ENCODE results near the gene TUFM.
"Not testable (repeated sequence)": the region's sequence is repeated elsewhere in the genome, so short reads cannot be mapped to it uniquely, and the experiment has no call there.

The TUFM gene

DNA sequence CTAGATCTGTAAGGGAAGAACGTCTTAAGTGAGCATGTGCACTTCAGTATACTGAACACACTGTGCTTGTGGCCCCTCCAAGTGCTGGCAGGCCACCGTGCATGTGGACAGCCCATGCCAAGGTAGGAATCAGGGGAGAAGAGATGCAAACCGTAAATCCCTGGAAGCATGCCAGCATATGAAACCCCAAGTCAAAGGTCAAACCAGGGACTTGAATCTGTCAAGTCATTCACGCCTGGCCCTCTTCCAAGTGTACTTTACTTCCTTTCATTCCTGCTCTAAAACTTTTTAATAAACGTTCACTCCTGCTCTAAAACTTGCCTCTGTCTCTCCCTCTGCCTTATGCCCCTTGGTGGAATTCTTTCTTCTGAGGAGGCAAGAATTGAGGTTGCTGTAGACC is 26.1 kb downstream of the TUFM start:
- in situ Hi-C loops (cut with HindIII; ENCODE audit: low sequenced_read_pairs) = no loop called here

DNA sequence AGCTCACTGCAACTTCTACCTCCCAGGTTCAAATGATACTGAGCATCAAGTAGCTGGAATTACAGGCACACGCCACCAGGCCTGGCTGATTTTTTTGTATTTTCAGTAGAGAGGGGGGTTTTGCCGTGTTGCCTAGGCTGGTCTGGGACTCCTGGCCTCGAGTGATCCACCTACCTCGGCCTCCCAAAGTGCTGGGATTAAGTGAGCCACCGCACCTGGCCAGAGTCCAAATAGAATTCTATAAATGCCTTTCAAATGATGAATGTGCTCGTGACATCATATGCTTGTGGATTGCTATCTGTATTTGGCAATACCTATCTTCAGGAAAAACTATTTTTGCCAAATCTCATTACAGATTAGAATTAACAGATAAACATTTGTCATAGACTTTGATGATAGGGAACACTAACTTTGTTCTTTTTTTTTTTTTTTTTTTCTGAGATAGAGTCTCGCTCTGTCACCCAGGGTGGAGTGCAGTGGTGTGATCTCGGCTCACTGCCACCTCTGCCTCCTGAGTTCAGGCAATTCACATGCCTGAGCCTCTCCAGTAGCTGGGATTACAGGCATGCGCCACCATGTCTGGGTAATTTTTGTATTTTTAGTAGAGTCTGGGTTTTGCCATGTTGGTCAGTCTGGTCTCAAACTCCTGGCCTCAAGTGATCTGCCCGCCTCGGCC is 38.6 kb downstream of the TUFM start:
- in situ Hi-C loops (cut with HindIII; ENCODE audit: low sequenced_read_pairs) = not testable (repeated sequence)

DNA sequence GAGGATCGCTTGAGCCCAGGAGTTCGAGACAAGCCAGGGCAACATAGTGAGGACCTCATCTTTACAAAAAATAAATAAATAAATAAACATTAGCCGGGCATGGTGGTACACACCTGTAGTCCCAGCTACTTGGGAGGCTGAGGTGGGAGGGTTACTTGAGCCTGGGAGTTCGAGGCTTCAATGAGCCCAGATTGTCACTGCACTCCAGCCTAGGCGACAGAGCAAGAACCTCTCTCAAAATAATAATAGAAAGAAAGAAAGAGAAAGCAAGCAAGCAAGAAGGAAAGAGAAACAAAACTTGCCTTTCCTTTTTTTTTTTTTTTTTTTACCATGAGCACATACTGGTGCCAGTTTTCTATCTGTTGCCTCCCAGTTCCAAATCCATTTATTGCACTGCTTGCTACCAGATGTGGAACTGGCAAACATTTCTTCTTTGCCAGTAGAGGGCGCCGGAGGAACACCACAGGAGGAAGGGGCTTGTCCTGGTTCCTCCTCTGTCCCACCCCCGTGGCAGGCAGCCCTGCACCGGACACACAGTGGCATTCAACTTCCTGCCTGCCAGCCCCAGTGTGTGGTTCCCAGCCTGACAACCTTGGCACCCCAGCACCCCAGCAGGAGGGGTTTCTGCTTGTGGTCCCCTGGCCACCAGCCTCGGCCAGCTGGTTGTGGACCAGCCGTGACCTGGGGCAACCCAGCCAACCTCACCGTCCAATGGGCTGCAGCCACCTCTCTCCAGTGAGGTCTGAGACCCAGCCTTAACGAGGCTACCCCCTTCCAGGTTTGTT is 43.7 kb downstream of the TUFM start:
- in situ Hi-C loops (cut with HindIII; ENCODE audit: low sequenced_read_pairs) = not testable (repeated sequence)
